Esophagus squamous epithelium (tissue), 5 donors: Measurements from ENCODE around the gene COL27A1. TPM values are rescaled to one million over a fixed set of nuclear protein-coding genes. Genes with fewer than 3 reads are reported as not detected.

Experiments
- DNase-seq: peaks from one replicate; lab custom pipeline; 2025; lab: John Stamatoyannopoulos, UW
- H3K27ac ChIP-seq, 4 donors: fragments of 200-600 bp; sonication (generic); one replicate each; pipeline ENCODE4 v1.5.1; 2016 to 2019; ENCODE audit warnings: mild to moderate bottlenecking in 1 of 4
- H3K27me3 ChIP-seq, 4 donors: fragments of 200-600 bp; sonication (generic); 1 replicate in 3 of 4; 2 replicates in 1 of 4; pipeline versions ENCODE4 v1.5.1 to v1.6.0; 2017 to 2021; ENCODE audit warnings: antibody characterized with exemption in 1 of 4
- H3K36me3 ChIP-seq, 3 donors: fragments of 200-600 bp; sonication (generic); one replicate each; pipeline ENCODE4 v1.5.1; 2016 to 2019
- H3K4me1 ChIP-seq, 3 donors: fragments of 200-600 bp; sonication (generic); one replicate each; pipeline ENCODE4 v1.5.1; 2017 to 2019
- H3K4me3 ChIP-seq, 4 donors: fragments of 200-600 bp; sonication (generic); 1 replicate in 3 of 4; 2 replicates in 1 of 4; pipeline ENCODE4 v1.5.1; 2016 to 2019; ENCODE audit warnings: mild to moderate bottlenecking in 2 of 4, moderate library complexity in 1 of 4
- H3K9me3 ChIP-seq, 3 donors: fragments of 200-600 bp; sonication (generic); one replicate each; pipeline ENCODE4 v1.5.1; 2016 to 2019
- CTCF ChIP-seq, 6 experiments: fragments of 450-650 bp in 4 of 6; fragments of 200-600 bp in 2 of 6; sonication (generic) in 2 of 6; IDR thresholded peaks; one replicate each; pipeline ENCODE4 v1.5.1; 2016 to 2019; ENCODE audit warnings: antibody characterized with exemption in 6 of 6, mild to moderate bottlenecking in 4 of 6, moderate library complexity in 4 of 6
- POLR2A ChIP-seq, 4 donors: fragments of 450-650 bp; IDR thresholded peaks; one replicate each; pipeline ENCODE4 v1.6.1; 2017; ENCODE audit warnings: antibody characterized with exemption in 4 of 4, mild to moderate bottlenecking in 4 of 4, moderate library complexity in 3 of 4
- WGBS, 2 donors: methylation state at CpG; one replicate each; pipeline ENCODE4 v1.1.5; 2018; 5-methylcytosine and 5-hydroxymethylcytosine counted together
- intact Hi-C: fragments of 100-400 bp; cut with DNase I; formaldehyde crosslinking; loops from one replicate; pipeline ENCODE4 v1.15.0; 2022
- total RNA-seq, 4 donors: library from RNA; depleted of rRNA; stranded (reverse); fragments of >200 nt; gene quantifications; one replicate each; pipeline ENCODE4 v1.1.0, GENCODE V29; 2016
- donor health status: DM: yes; HTN: yes; CAD: no.

Gene COL27A1
- total RNA-seq, 4 donors from 2014 or later: 7.5 to 34.0 (median 12.0) TPM

- Histone ChIP-seq H3K36me3 (peaks cover 58 to 100% (median 71%) of the 10 kb centered on the region in 3 donors), H3K27me3 (no peaks in the 10 kb centered on the region), H3K4me1 (peaks cover 0 to 6% (median 0%) of the 10 kb centered on the region in 3 donors), H3K27ac (no peak overlapping the region), H3K4me3 (no peak overlapping the region), H3K9me3 (no peaks in the 10 kb centered on the region)
- TF ChIP-seq CTCF (IDR thresholded peaks at IDR 0.05) (no peak), POLR2A (IDR thresholded peaks at IDR 0.05) (no peak)
- WGBS, 2 donors: 87 to 89% methylated on average over 11 to 12 of the region's 12 CpGs
- no peak for DNase-seq
- intact Hi-C loops: no loop called here
These were observed 186.0 kb downstream of the COL27A1 start for GRCh38 chr9:114341152-114341830.

GRCh38 chr9:114341991-114342390, 186.7 kb downstream of the COL27A1 start:
- DNase-seq: no peak
- Histone ChIP-seq H3K9me3 (no peaks in the 10 kb centered on the region), H3K27ac (no peak overlapping the region), H3K27me3 (no peaks in the 10 kb centered on the region), H3K36me3 (peaks cover 53 to 100% (median 72%) of the 10 kb centered on the region in 3 donors), H3K4me1 (peaks cover 0 to 6% (median 0%) of the 10 kb centered on the region in 3 donors), H3K4me3 (no peak overlapping the region)
- 83 to 88% methylated on average over 2 of the region's 4 CpGs for WGBS, 2 donors
- intact Hi-C loops: no loop called here
- TF ChIP-seq CTCF (IDR thresholded peaks at IDR 0.05): no peak
- TF ChIP-seq POLR2A (IDR thresholded peaks at IDR 0.05): no peak

- Histone ChIP-seq H3K27ac (no peak overlapping the region), H3K36me3 (peaks cover 49 to 100% (median 72%) of the 10 kb centered on the region in 3 donors)
- intact Hi-C loops: no loop called here
These were observed 187.6 kb downstream of the COL27A1 start for GRCh38 chr9:114342755-114343440.

GRCh38 chr9:114343471-114344187, 188.3 kb downstream of the COL27A1 start:
- no peak for TF ChIP-seq POLR2A (IDR thresholded peaks at IDR 0.05)
- TF ChIP-seq CTCF (IDR thresholded peaks at IDR 0.05): no peak
- Histone ChIP-seq H3K9me3 (no peaks in the 10 kb centered on the region), H3K4me1 (peaks cover 0 to 10% (median 3%) of the 10 kb centered on the region in 3 donors), H3K27me3 (no peaks in the 10 kb centered on the region), H3K4me3 (no peak overlapping the region), H3K36me3 (peaks cover 53 to 100% (median 70%) of the 10 kb centered on the region in 3 donors), H3K27ac (no peak overlapping the region)
- DNase-seq: no peak
- 66 to 78% methylated on average over 9 of the region's 9 CpGs for WGBS, 2 donors
- intact Hi-C loops: no loop called here

More at GRCh38 chr9:114342755-114343440, 187.6 kb downstream of the COL27A1 start:
- H3K4me3 ChIP-seq: no peak overlapping the region
- 89 to 90% methylated on average over 2 to 3 of the region's 5 CpGs for WGBS, 2 donors
- H3K27me3 ChIP-seq: no peaks in the 10 kb centered on the region
- no peaks in the 10 kb centered on the region for H3K9me3 ChIP-seq
- DNase-seq: no peak
- TF ChIP-seq POLR2A (IDR thresholded peaks at IDR 0.05) (no peak), CTCF (IDR thresholded peaks at IDR 0.05) (no peak)
- peaks cover 0 to 6% (median 0%) of the 10 kb centered on the region in 3 donors for H3K4me1 ChIP-seq
